Testis (tissue), 3 donors: ENCODE data around the gene TTLL5. TPM values are rescaled to one million over a fixed set of nuclear protein-coding genes. Genes with fewer than 3 reads are reported as not detected.

Source experiments
- DNase-seq: peaks from one replicate; pipeline ENCODE4 v3.0.0-alpha.2; 2019
- H3K27ac ChIP-seq, 2 donors: fragments of 200-600 bp; sonication (generic); one replicate each; pipeline ENCODE4 v1.5.1; 2019
- H3K27me3 ChIP-seq: fragments of 200-600 bp; sonication (generic); one replicate; pipeline ENCODE4 v1.5.1; 2019
- H3K36me3 ChIP-seq: fragments of 200-600 bp; sonication (generic); one replicate; pipeline ENCODE4 v1.5.1; 2017; ENCODE audit warnings: low read depth; ENCODE audit errors: missing control alignments
- H3K4me1 ChIP-seq: fragments of 200-600 bp; sonication (generic); one replicate; pipeline ENCODE4 v1.5.1; 2019
- H3K4me3 ChIP-seq, 2 donors: fragments of 200-600 bp; sonication (generic); one replicate each; pipeline ENCODE4 v1.5.1; 2017 to 2019
- H3K9me3 ChIP-seq: fragments of 200-600 bp; sonication (generic); one replicate; pipeline ENCODE4 v1.5.1; 2017
- POLR2A ChIP-seq: fragments of 450-650 bp; IDR thresholded peaks from one replicate; pipeline ENCODE4 v1.6.1; 2017; ENCODE audit warnings: antibody characterized with exemption, mild to moderate bottlenecking, moderate library complexity
- WGBS, 2 donors: methylation state at CpG; one replicate each; pipeline ENCODE4 v1.1.5; 2018; 5-methylcytosine and 5-hydroxymethylcytosine counted together
- intact Hi-C: fragments of 100-400 bp; cut with DNase I; formaldehyde crosslinking; loops from one replicate; pipeline ENCODE4 v1.15.1; 2023; ENCODE audit warnings: low total_unique reads
- polyA plus RNA-seq: library from polyadenylated mRNA; stranded (reverse); fragments of 350-450 nt; fragmentation: Illumina TruSeq; extraction: RNeasy Lipid Tissue Mini Kit (QIAGEN cat#74804); gene quantifications from one replicate; pipeline ENCODE4 v1.2.3, GENCODE V29; 2014; ENCODE audit warnings: low read depth, low replicate concordance; ENCODE audit not compliant: insufficient read depth
- total RNA-seq, 2 donors: library from RNA; depleted of rRNA; stranded (reverse); fragments of >200 nt; gene quantifications; one replicate each; pipeline ENCODE4 v1.2.3, GENCODE V29; 2016
- TF ChIP-seq, protein P1 (sequence below), 3 experiments: fragments of 450-650 bp in 2 of 3; fragments of 200-600 bp in 1 of 3; sonication (generic) in 1 of 3; IDR thresholded peaks; one replicate each; pipeline ENCODE4 v1.5.1; 2016 to 2019; ENCODE audit warnings: antibody characterized with exemption in 3 of 3, mild to moderate bottlenecking in 2 of 3, moderate library complexity in 1 of 3

The TTLL5 gene
- total and polyA plus RNA-seq, 3 donors from 2014 or later = 112 to 318 (median 155) TPM

DNA sequence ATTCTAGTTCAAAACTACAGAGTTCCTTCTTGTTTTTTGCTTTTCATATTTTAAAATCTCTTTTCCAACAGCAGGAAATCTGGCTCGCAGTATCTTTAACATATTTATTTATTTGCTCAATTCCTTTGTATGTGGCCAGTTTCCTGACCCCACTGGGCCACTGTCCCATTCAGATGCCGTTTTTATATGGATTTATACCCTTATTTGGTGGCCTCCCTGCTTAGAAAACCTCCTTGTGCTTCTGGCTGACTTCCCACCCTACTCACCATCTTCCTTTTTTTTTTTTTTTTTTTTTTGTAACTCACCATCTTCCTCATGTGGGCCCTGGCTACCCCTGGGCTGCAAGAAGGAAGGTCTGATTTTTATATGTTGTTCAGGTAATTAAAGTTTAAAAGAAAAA lies 53.9 kb downstream of the TTLL5 start:
- no peaks in the 10 kb centered on the region for H3K27me3 ChIP-seq
- H3K27ac ChIP-seq = peak overlapping the region; percentile 2 to 28
- H3K4me3 ChIP-seq = no peak overlapping the region
- no peaks in the 10 kb centered on the region for H3K36me3 ChIP-seq
- DNase-seq = no peak
- intact Hi-C loops = loop anchor here (5.0 kb wide), 1 partner anchor 267 kb away; the partner anchor contains the start of gene TGFB3
- WGBS, 2 donors = 43 to 51% methylated on average over 2 of the region's 2 CpGs
- TF ChIP-seq, protein P1, sequence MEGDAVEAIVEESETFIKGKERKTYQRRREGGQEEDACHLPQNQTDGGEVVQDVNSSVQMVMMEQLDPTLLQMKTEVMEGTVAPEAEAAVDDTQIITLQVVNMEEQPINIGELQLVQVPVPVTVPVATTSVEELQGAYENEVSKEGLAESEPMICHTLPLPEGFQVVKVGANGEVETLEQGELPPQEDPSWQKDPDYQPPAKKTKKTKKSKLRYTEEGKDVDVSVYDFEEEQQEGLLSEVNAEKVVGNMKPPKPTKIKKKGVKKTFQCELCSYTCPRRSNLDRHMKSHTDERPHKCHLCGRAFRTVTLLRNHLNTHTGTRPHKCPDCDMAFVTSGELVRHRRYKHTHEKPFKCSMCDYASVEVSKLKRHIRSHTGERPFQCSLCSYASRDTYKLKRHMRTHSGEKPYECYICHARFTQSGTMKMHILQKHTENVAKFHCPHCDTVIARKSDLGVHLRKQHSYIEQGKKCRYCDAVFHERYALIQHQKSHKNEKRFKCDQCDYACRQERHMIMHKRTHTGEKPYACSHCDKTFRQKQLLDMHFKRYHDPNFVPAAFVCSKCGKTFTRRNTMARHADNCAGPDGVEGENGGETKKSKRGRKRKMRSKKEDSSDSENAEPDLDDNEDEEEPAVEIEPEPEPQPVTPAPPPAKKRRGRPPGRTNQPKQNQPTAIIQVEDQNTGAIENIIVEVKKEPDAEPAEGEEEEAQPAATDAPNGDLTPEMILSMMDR (IDR thresholded peaks at IDR 0.05) = no peak
- no peak for TF ChIP-seq POLR2A
- peaks cover 20% of the 10 kb centered on the region for H3K4me1 ChIP-seq
- no peaks in the 10 kb centered on the region for H3K9me3 ChIP-seq

DNA sequence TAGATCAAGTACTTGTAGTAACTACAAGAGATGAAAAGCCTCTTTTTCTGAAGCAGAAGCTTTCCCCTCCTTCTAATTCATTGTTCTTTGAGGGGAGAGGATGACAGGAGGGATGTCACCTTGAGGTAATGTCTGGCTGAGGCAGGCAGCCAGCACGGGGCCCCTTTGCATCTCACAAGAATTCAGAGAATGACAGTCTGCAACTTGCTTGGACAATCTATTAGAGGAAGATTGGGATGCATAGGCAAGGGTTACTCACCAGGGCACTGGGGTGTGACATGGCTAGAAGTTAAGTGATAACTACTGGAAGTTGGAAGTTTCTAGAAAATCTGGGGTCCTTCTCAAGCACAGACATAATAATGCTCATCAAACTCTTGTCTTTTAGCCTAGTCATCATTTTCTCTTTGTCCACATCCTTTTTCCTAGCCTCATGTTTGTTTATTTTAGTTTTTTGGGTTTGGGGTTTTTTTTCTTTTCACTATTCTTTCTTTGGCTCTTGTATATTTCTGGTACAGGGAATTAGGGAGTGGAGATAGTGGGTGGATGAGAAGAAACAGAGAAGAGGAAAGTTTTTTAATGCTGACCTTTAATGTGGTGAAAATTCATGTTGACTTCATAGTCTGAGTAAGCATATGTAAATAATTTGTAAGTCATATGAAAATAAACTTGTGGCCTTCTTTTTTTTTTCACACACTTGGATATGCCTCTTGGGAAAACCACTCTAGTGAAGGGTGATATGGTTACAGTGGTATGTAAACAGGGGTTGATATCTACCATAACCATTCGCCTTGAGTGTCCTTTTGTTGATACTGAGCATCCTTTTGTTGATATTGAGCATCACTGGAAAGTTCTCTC lies 55.1 kb downstream of the TTLL5 start:
- intact Hi-C loops = loop anchor here (5.0 kb wide), 1 partner anchor 266 kb away; the partner anchor contains the start of gene TGFB3
- TF ChIP-seq POLR2A = no peak
- TF ChIP-seq, protein P1 (IDR thresholded peaks at IDR 0.05) = no peak
- Histone ChIP-seq H3K36me3 (no peaks in the 10 kb centered on the region), H3K4me1 (peaks cover 30% of the 10 kb centered on the region), H3K27ac (peak overlapping the region in 1 of 2 donors; percentile 28), H3K9me3 (no peaks in the 10 kb centered on the region), H3K27me3 (no peaks in the 10 kb centered on the region), H3K4me3 (no peak overlapping the region)
- DNase-seq = no peak
- WGBS, 2 donors = 66 to 75% methylated on average over 2 of the region's 2 CpGs

DNA sequence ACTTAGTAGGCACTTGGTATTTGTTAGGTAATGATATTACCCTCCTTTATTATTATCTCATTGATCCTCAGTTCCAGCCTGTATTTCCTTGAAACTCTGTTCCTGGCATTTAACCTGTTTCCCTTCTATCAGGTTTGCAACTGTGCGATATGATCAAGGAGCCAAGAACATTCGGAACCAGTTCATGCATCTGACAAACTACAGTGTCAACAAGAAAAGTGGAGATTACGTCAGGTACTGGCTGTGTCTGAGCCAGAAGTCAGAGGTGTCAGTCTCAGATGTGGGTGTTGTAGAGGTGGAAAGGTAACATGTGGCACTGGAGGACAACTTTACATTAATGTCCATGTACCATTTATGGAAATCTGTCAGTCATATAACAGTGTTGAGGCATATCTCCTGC lies 56.7 kb downstream of the TTLL5 start:
- H3K27me3 ChIP-seq = no peaks in the 10 kb centered on the region
- peak overlapping the region in 1 of 2 donors; percentile 60 for H3K27ac ChIP-seq
- TF ChIP-seq, protein P1 (IDR thresholded peaks at IDR 0.05) = no peak
- TF ChIP-seq POLR2A = no peak
- no peaks in the 10 kb centered on the region for H3K9me3 ChIP-seq
- no peaks in the 10 kb centered on the region for H3K36me3 ChIP-seq
- 71% methylated on average over 3 of the region's 3 CpGs for WGBS, 2 donors
- no peak for DNase-seq
- H3K4me3 ChIP-seq = no peak overlapping the region
- intact Hi-C loops = loop anchor here (5.0 kb wide), 1 partner anchor 265 kb away; the partner anchor contains the start of gene TGFB3
- H3K4me1 ChIP-seq = peaks cover 20% of the 10 kb centered on the region

- intact Hi-C loops = loop anchor here (5.0 kb wide), 1 partner anchor 264 kb away; the partner anchor contains the start of gene TGFB3
- H3K27ac ChIP-seq = peak overlapping the region in 1 of 2 donors; percentile 60
- no peaks in the 10 kb centered on the region for H3K9me3 ChIP-seq
- H3K27me3 ChIP-seq = no peaks in the 10 kb centered on the region
- WGBS, 2 donors = 55 to 63% methylated on average over 3 of the region's 3 CpGs
- H3K4me1 ChIP-seq = peaks cover 20% of the 10 kb centered on the region
- no peaks in the 10 kb centered on the region for H3K36me3 ChIP-seq
- H3K4me3 ChIP-seq = no peak overlapping the region
- DNase-seq = no peak
- no peak for TF ChIP-seq POLR2A
- TF ChIP-seq, protein P1 (IDR thresholded peaks at IDR 0.05) = no peak
These were observed 57.2 kb downstream of the TTLL5 start for GRCh38 chr14:75718199-75718598.
